Loucy (cell line): ENCODE results near the gene ME3.

ENCODE experiments used
- H2AFZ ChIP-seq: fragments of 200-600 bp; sonication (generic); 2 replicates; pipeline ENCODE4 v1.6.0; 2016; ENCODE audit warnings: antibody characterized with exemption, mild to moderate bottlenecking, low read length, moderate library complexity
- H3F3A ChIP-seq: fragments of 200-600 bp; 2 replicates; pipeline ENCODE4 v1.6.0; 2016; ENCODE audit warnings: antibody characterized with exemption, low read depth, mild to moderate bottlenecking
- H3K27me3 ChIP-seq: fragments of 200-600 bp; sonication (generic); 2 replicates; pipeline ENCODE4 v1.6.1; 2014; ENCODE audit warnings: low read length, mild to moderate bottlenecking; ENCODE audit not compliant: insufficient read depth, poor library complexity, severe bottlenecking
- H3K36me3 ChIP-seq: fragments of 200-600 bp; sonication (generic); 2 replicates; pipeline ENCODE4 v1.6.1; 2016; ENCODE audit warnings: low read length; ENCODE audit not compliant: insufficient read depth
- H3K4me1 ChIP-seq: fragments of 200-600 bp; sonication (generic); 2 replicates; pipeline ENCODE4 v1.5.1; 2014; ENCODE audit warnings: low read length, mild to moderate bottlenecking; ENCODE audit not compliant: insufficient read depth, poor library complexity, severe bottlenecking
- H3K4me2 ChIP-seq: fragments of 200-600 bp; sonication (generic); 2 replicates; pipeline ENCODE4 v1.6.0; 2014; ENCODE audit warnings: antibody characterized with exemption, low read length, low read depth, mild to moderate bottlenecking; ENCODE audit not compliant: poor library complexity, severe bottlenecking
- H3K4me3 ChIP-seq: fragments of 200-600 bp; sonication (generic); 2 replicates; pipeline ENCODE4 v1.5.1; 2014; ENCODE audit warnings: low read length, mild to moderate bottlenecking, mixed read lengths; ENCODE audit not compliant: poor library complexity, severe bottlenecking
- H3K79me2 ChIP-seq: fragments of 200-600 bp; sonication (generic); 2 replicates; pipeline ENCODE4 v1.6.1; 2014; ENCODE audit warnings: low read length; ENCODE audit not compliant: insufficient read depth
- H3K9ac ChIP-seq: fragments of 200-600 bp; sonication (generic); 2 replicates; pipeline ENCODE4 v1.6.0; 2014; ENCODE audit warnings: mild to moderate bottlenecking, low read depth, low read length, moderate library complexity; ENCODE audit not compliant: poor library complexity, severe bottlenecking
- H3K9me2 ChIP-seq: fragments of 200-600 bp; sonication (generic); replicated peaks from 2 replicates; pipeline ENCODE4 v1.6.1; 2016; ENCODE audit warnings: low read depth, low read length, mixed read lengths
- H3K9me3 ChIP-seq: fragments of 200-600 bp; sonication (generic); 2 replicates; pipeline ENCODE4 v1.6.1; 2014; ENCODE audit warnings: mild to moderate bottlenecking, antibody characterized with exemption, low read length, low read depth; ENCODE audit not compliant: insufficient read depth
- H4K20me1 ChIP-seq: fragments of 200-600 bp; sonication (generic); 2 replicates; pipeline ENCODE4 v1.6.0; 2014; ENCODE audit warnings: antibody characterized with exemption, low read length, mild to moderate bottlenecking; ENCODE audit not compliant: insufficient read depth, poor library complexity, severe bottlenecking
- CTCF ChIP-seq: fragments of 200-600 bp; sonication (generic); conservative IDR thresholded peaks from 2 replicates; pipeline ENCODE4 v1.5.1; 2014; ENCODE audit warnings: mild to moderate bottlenecking, antibody characterized with exemption, low read length
- EZH2phosphoT487 ChIP-seq: fragments of 200-600 bp; IDR thresholded peaks from 2 replicates; pipeline ENCODE4 v1.6.1; 2018; ENCODE audit warnings: antibody characterized with exemption, mild to moderate bottlenecking, moderate library complexity, borderline replicate concordance

ME3 gene

GRCh38 chr11:86580535-86580934 is 91.9 kb downstream of the ME3 start:
- Histone ChIP-seq H3K27me3 (no peaks in the 10 kb centered on the region), H3K36me3 (no peaks in the 10 kb centered on the region), H3K4me1 (peaks cover 94% of the 10 kb centered on the region), H3K9me2 (no peaks in the 10 kb centered on the region), H3K79me2 (peaks cover 6% of the 10 kb centered on the region; the same call in 1 of the 2 replicates), H3F3A (peaks cover 11% of the 10 kb centered on the region), H4K20me1 (no peaks in the 10 kb centered on the region), H3K4me3 (no peak overlapping the region), H3K4me2 (no peak overlapping the region), H3K9me3 (no peaks in the 10 kb centered on the region), H2AFZ (no peak overlapping the region), H3K9ac (peak overlapping the region; percentile 88)
- no peak for TF ChIP-seq CTCF
- TF ChIP-seq EZH2phosphoT487: no peak

GRCh38 chr11:86579406-86579731 is 93.0 kb downstream of the ME3 start:
- peaks cover 11% of the 10 kb centered on the region for H3F3A ChIP-seq
- H4K20me1 ChIP-seq: no peaks in the 10 kb centered on the region
- H3K36me3 ChIP-seq: no peaks in the 10 kb centered on the region
- H3K9ac ChIP-seq: peak overlapping the region; percentile 21
- H3K4me1 ChIP-seq: peaks cover 87% of the 10 kb centered on the region
- H3K27me3 ChIP-seq: no peaks in the 10 kb centered on the region
- H3K79me2 ChIP-seq: peaks cover 6% of the 10 kb centered on the region; the same call in 1 of the 2 replicates
- no peak overlapping the region for H2AFZ ChIP-seq
- H3K4me2 ChIP-seq: no peak overlapping the region
- no peaks in the 10 kb centered on the region for H3K9me3 ChIP-seq
- no peak for TF ChIP-seq CTCF
- TF ChIP-seq EZH2phosphoT487: no peak
- no peaks in the 10 kb centered on the region for H3K9me2 ChIP-seq
- no peak overlapping the region for H3K4me3 ChIP-seq

- Histone ChIP-seq H3K79me2 (peaks cover 6% of the 10 kb centered on the region; the same call in 1 of the 2 replicates), H3K9ac (peak overlapping the region; percentile 21), H3F3A (peaks cover 11% of the 10 kb centered on the region), H3K4me1 (peaks cover 88% of the 10 kb centered on the region), H3K4me2 (no peak overlapping the region), H3K9me3 (no peaks in the 10 kb centered on the region), H3K4me3 (no peak overlapping the region), H3K36me3 (no peaks in the 10 kb centered on the region), H3K27me3 (no peaks in the 10 kb centered on the region), H4K20me1 (no peaks in the 10 kb centered on the region), H2AFZ (no peak overlapping the region), H3K9me2 (no peaks in the 10 kb centered on the region)
- TF ChIP-seq EZH2phosphoT487 (no peak), CTCF (no peak)
Measured at GRCh38 chr11:86578727-86579405, 93.5 kb downstream of the ME3 start.
